NCI-H748 (cell line): ENCODE measurements around the gene NBPF20.
"Not testable (repeated sequence)": the region's sequence is repeated elsewhere in the genome, so short reads cannot be mapped to it uniquely, and the experiment has no call there.

Experiments used
- DNase-seq: peaks from one replicate; lab custom pipeline; 2025; ENCODE audit not compliant: unreplicated experiment; lab: John Stamatoyannopoulos, UW

Gene NBPF20

DNA sequence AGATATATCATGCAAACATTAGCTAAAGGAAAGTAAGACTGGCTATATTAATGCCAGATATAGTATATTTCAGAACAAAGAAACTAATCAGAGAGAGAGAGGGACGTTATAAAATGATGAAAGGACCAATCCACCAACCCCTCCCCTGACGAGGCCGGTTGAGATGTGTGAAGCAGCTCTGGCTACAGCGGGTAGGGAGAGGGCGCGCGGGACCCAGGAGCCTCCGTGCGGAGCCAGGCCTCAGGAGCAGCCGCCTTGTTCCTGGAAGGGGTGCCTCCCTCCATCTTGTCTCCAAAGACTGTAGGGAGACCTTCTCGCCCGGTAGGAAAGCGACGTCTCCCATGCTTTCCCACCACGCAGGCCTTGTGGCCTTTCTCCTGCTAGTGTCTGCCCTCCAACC lies 5.4 kb upstream of the NBPF20 start:
- DNase-seq, result not testable (repeated sequence)

DNA sequence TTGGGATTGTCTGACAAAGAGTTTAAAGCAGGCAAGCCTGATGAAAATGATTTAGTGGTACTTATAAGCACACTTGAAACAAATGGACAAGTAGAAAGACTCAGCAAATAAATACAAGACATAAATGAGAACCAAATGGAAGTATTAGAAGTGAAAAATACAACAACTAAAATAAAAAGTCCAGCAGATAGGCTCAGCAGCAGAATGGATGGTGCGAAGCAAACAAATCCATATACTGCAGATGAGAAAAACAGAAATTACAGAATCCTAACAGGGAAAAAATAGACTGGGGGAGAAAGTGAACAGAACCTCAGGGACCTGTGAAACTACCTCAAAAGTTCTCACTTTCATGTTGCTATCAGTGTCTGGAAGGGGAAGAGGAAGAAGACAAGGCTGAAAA lies 3.9 kb upstream of the NBPF20 start:
- DNase-seq, result not testable (repeated sequence)

DNA sequence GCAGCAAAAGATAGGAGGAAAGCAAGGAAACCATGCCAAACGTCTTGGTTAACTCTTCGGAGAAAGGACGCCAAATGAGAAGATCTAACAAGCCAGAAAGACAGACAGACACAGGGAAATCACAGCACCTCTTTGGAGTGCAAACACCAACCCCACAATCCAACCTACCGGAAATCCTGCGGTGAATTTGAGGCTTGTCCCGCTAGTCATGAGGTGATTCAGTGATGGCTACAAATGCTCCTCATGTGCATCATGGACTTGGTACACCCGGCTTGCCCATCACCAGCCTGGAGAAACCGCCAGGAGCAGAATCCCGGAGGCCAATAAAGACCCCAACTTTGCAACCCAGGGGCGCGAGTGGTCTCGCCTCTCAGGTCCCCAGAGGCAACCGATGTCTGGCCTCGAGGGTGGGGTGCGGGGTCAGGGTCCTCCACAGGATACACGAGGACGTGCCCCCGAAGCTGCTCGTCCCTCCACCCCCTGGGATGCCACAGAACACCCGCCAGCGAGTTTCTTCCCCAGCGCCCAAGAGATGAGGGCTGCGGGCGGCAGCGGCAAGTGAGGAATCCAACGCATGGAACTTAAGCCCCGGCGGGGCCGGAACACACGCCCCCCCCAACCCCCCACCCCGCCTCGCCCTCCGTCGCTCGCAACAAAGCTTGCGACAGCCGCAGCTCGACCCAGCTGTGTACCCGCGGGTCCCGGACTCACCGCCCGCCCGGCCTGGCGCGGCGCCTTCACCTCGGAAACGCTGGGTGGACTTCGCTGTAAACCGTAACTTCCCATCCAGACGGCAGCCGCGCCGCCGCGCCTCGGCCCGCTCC lies 579 bp downstream of the NBPF20 start:
- peak; percentile 22 for DNase-seq

DNA sequence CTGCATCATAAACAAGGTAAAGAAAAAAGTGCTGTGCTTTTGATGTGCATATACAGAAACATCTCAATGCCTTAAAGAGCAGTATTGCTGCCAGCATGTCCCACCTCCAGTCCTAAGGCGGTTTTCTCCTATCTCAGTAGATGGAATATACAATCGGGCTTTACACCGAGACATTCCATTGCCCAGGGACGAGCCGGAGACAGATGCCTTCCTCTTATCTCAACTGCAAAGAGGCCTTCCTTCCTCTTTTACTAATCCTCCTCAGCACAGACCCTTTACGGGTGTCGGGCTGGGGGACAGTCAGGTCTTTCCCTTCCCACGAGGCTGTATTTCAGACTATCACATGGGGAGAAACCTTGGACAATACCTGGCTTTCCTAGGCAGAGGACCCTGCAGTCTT lies 10.3 kb downstream of the NBPF20 start:
- not testable (repeated sequence) for DNase-seq

DNA sequence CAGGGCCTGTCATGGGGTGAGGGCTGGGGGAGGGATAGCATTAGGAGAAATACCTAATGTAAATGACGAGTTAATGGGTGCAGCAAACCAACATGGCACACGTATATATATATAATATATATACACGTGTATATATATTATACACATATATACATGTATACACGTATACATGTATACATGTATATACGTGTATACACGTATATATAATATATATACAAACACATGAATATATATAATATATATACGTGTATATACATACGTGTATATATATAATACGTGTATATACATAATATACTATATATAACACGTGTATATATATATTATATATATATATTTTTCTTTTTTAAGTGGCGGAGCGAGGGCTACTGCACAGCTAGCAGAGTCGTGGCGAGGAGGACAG lies 18.1 kb downstream of the NBPF20 start:
- DNase-seq, result not testable (repeated sequence)

DNA sequence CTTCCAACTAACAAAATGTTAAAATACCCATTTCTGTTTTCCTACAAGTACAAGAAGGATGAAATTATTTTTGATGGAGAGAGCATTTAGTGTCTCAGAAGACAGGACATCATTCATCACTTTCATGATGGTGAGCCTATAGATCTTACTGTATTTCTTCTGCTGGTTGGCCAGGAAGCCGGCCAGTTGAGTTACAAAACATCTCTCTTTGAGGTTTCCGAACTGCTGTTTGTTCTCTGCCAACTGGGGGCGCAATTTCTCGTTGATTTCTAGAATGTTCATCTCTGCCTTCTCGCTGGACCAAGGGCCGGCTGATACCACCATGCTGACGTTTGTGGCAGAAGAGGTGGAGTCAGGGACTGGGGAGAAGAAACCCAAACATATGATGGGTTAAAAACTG lies 20.5 kb downstream of the NBPF20 start:
- not testable (repeated sequence) for DNase-seq

DNA sequence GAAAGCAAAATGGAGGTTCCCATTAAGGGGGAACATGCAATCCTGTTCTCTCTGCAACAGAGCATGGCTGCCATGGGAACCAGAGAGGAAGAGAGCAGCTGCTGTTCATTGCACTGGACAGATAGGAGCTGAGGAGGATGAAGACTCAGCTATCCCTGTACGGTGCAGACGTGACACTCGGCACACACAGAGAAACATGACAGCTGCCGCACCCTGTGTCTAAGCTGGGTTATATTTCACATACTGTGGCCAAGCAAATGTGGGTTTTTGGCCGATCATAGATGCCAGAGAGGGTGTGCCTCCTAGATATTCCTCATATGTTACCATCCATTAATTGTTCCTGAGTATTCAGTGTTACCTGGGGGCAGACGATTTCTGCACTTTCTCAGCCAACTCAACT lies 24.7 kb downstream of the NBPF20 start:
- not testable (repeated sequence) for DNase-seq
